GM18870 (cell line): ENCODE measurements around the gene PDZRN3.

Experiments used
- ATAC-seq: cut with Tn5 transposase; IDR thresholded peaks from one replicate; pipeline ENCODE4 v1.9.1; 2021; ENCODE audit warnings: moderate library complexity; ENCODE audit not compliant: unreplicated experiment

Gene PDZRN3

DNA sequence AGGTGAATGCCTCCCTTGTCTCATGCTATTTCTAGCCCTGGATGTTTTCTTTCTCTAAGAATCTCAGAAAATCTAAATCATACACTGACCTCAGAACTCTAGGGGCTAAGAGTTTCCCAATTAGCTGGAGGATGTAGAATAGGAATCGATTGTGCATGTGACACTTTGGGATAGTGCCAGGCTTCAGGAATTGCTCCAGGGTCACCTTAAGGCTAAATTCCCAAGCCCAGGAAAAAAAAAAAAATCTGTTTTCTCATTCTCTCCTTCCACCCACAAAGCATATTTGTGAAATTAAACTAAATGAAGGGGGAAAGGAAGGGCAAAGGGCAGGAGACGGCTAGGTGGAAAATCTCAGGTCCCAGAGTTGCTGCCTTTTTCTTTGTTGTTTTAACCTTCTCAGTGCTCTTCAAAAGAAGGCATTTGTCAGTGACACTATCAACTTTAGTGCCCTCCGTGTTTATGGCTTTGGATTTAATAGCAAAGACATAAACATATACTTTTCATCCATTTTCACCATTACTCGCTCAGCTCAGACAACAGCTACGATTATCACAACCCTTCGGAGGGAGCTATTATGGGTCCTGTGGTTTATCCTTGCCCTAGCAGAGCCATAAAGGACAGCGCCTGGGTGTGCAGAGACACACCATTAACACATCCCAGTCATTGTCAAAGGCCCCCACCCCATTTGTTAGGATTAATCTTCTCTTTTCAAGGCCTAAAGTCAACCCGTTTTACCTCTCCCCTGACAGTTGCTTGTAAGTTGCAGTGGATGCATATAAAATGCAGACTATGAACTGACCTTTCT, 271.7 kb downstream of the PDZRN3 start:
- ATAC-seq: no peak

DNA sequence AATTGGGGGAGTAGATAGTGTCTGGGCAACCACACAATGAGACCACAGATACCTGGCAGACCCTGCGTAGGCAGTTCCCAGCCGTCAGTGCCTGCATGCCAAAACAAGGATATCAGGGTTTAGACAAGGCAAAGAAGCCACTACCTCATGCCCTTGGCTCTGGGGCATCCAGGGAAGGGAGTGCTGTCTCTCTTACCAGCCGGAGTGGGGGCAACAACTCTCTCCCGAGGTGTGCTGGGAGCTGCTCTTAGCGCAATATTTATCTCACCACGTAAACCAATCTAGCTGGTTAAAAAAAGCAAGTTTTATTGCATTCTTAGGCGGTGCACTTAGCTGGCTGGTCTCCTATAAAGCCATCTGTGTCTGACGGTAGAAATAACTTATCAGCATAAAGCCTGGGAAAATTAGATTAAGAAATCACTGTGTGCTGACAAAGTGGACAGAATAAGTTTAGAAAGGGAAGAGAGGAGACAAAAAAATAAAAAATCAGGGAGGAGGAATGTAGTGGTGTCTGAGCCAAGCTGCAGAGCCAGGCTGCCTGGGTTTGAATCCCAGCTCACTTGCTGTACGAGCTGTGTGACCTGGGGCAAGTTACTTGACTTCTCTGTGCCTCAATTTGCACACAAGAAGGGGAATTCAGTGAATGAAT, 273.2 kb downstream of the PDZRN3 start:
- no peak for ATAC-seq

DNA sequence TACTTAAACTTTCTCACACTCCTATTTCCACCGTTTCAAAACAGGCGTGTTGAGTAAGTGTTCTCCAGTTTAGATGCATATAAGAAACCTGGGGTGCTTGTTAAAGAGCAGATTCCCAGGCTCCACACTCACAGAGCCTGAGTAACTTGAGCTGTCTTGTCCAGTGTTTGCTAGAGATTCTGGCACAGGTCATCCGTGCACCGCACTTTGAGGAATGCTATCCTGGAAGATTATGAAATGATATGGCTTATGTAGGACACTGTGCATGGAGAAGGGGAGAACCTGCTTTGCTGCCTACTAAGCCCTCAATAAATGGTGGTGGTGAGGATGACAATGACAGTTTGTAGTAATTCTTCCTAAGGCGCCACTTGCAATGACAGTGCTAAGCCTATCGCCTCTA, 273.7 kb downstream of the PDZRN3 start:
- ATAC-seq: no peak

DNA sequence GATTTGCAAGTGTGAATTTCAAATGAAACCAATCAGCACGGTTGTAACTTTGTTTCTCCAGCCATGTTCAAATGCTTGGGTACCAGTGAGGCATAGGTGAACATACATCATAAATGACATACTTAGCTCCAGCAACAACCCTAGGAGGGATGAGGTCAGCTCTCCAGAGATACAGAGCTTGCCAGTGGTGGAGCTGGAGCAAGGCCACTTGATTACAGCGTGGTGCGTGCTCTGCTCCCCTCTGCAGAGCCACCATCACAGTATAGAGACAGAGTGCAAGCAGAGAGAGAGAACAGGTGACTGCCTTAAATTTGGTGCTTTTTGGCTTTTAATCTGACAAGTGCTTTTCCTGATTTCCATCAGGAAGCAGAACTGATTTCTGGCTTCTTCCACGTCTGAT, 275.1 kb downstream of the PDZRN3 start:
- ATAC-seq: no peak

DNA sequence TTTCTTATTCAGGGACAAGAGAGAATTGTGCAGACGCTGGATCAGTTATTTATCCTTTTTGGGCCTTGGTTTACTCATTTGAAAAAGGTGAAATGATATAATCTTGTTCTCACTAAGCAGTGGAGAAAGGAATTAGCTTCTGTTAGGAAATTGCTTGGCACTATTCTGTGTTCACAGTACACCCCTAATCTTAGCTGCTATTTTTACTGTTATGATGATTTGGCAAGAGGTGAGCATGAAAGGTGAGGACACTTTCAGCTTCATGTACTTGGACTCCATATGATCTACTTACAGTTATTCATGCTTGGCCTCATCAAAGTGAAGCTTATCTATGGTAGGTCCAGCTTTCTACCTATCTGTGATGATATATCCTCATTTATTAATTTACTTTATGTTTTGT, 282.7 kb downstream of the PDZRN3 start:
- ATAC-seq: no peak

DNA sequence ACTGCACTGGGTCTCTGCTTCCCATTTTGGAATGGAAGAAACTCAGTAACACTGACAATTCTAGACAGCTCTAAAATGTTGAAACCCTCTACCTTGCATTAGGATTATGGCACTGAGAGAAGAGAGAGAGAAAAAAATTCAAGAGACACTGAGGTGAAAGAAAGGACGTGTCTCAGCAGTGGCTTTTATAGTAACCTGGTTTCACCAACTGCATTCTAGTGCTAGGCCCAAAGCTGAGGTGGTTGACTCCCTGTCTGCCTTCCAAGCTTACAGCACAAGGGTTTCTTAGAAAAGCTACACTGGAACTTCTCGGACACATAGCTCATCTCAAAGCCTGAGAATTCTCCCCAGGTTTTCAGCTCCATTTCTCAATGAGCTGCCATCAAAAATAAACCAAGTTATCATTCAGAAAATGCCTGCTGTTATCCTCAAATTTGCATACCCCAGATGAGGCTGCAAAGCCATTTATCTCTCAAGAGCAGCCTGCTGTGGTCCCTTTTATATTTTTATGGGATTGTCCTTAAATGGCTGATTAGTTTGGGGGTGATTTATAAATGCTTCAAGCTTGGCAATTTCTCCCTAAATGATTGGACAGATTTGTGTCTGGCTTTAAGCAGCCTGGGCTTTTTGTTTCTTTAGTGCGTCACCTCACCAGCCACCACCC, 283.3 kb downstream of the PDZRN3 start:
- no peak for ATAC-seq

DNA sequence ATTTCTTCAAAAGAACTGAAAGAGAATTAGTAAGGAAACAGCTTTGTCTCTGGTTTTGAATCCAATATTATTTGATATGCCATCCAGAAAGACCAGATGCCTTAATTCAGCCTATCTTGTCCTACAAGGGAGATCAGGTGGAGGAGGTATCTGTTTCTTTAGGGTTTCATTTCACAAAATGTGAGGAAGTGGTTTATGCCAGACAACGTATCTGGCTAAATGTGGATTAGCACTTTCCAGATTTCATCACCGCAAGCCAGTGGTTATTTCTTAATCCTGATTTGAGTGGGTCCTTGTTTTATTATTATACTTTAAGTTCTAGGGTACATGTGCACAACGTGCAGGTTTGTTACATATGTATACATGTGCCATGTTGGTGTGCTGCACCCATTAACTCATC, 292.2 kb downstream of the PDZRN3 start:
- no peak for ATAC-seq
